Endometrium (tissue), 2 donors: Measurements from ENCODE around the gene HMCES.

ENCODE experiments used
- FAIRE-seq: peaks from 2 replicates; lab custom pipeline; 2012; peaks lifted over from hg19 to GRCh38; lab: Jason Lieb, UNC
- donor health status: control.
- donor health status: control.

Gene HMCES

DNA sequence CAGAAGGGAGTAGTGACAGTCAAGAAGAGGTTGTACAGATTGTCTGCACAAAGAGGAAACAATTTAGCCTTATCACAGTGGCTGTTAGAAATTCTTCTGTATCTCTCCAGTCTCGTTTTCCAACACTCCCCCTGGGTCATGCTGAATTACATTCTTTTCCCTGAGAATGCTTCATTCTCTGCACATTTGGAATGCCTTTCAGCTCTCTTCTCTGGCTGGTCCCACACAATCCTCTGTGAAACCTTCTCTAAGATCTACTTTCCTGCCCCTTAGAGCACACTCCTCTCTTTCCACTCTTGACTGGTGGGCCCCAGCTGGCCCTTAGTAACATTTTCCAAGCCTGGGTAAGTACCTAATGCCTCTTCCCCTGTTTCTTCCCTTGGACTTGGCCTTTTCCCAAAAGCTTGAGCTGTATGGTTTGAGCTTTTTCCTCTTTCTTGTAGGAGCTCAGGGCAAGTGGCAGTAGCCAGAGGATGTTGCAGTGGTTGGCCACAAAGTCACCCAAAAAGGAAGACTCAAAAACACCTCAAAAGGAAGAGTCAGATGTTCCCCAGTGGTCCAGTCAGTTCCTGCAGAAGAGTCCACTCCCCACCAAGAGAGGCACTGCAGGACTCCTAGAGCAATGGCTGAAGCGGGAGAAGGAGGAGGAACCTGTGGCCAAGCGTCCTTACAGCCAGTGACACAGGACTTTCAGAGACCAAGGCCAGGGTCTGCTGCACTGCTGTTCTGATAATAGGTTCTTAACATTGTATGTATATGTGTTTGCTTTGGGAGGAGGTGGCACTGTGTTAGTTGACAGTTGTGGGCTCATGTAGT, 25.7 kb downstream of the HMCES start:
- no peak for FAIRE-seq

DNA sequence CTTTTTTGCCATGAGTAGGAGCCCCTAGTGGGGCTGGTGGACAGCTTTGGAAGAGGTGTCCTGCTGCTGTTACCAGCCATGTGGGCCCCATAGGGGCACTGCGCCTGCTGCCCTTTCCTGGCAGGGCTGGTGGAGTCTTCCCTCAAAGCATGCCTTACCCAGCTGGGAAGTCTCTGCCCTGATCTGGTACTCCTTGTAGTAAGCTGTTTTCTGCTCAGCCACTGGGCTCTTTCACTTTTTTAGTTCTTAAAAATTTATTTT, 26.2 kb downstream of the HMCES start:
- no peak for FAIRE-seq

DNA sequence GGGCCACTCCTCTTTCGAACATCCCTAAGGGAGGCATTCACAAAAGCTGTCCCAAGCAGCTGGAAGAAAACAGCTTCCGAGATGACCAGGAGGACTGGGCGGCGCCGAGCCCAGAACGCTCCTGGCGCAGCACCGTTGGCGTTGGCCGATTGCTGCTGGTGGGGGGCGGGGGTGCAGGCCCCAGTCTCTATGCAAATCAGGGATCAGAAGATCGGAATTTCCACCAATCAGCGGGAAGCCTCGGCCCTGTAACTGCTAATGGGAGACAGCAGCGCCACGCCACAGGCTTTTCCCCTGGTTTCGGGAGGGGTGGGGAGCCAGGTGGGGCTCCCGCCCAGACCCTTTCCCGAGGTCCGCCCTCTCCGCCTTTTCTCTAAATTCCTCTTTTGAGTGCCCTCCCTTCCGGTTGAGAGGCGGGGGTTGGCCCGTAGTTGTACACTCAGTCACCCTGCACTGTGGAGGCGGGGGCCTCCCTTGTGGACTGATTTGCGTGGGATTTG, 27.0 kb downstream of the HMCES start:
- FAIRE-seq: peak; percentile 71

DNA sequence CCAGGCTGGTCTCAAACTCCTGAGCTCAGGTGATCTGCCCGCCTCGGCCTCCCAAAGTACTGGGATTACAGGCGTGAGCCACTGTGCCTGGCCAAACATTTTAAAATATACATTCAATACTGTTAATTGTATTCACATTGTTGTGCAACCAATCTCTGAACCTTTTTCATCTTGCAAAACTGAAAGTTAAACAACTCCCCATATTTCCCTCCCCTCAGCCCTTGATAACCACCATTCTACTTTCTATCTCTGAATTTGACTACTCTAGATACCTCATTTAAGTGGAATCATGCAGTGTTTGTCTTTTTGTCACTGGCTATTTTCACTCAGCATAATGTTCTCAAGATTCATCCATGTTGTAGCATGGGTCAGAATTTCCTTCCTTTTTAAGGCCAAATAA, 30.0 kb downstream of the HMCES start:
- no peak for FAIRE-seq

- no peak for FAIRE-seq
Observed at GRCh38 chr3:129310111-129311011, 31.7 kb downstream of the HMCES start.

GRCh38 chr3:129311054-129311902, 32.6 kb downstream of the HMCES start:
- FAIRE-seq: no peak

DNA sequence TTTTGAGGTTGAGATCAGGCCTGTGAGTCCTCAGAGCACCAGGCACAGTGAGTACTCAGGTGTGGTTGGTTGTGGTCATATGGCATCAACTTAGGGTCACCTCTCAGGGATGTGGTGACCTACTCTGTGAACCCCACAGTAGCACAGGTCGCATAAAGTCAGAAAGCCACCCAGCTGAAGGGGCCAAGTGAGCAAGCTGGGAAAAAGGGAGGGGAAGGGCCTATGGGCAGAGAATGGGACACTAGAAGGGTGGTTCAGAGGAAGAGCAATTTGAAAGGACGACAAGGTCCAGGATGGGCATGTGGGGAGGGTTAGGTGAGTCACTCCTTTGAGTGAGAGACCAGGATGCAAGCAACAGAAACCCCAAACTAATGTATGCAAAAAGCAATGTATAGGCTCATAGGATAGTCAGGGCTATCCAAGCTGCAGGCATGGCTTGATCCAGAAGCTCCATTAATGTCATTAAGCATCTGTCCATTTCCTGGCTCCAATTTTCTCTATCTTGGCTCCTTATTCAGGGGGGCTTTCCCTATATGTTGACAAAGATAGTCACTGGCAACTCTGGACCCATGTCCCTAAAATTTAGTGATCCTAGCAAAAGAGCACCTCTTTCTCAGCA, 33.5 kb downstream of the HMCES start:
- FAIRE-seq: no peak

- no peak for FAIRE-seq
Observed at GRCh38 chr3:129312671-129313414, 34.2 kb downstream of the HMCES start.

- no peak for FAIRE-seq
Observed at GRCh38 chr3:129313415-129313664, 34.7 kb downstream of the HMCES start.

GRCh38 chr3:129313665-129314385, 35.2 kb downstream of the HMCES start:
- no peak for FAIRE-seq

GRCh38 chr3:129314386-129315222, 35.9 kb downstream of the HMCES start:
- FAIRE-seq: no peak

- no peak for FAIRE-seq
Observed at GRCh38 chr3:129315223-129315997, 36.7 kb downstream of the HMCES start.

DNA sequence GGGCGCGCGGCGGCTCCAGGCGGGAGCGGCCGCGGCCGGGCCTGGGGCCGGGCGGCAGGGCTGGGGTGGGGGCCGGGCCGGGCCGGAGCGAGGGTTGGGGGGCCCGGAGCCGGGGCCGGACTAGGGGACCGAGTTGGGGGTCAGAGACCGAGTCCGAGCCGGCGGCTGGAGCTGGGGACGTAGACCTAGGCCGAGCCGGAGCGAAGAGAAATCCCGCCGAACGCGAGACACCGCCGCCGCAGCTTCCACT, 37.3 kb downstream of the HMCES start:
- FAIRE-seq: no peak

GRCh38 chr3:129316248-129317013, 37.8 kb downstream of the HMCES start:
- no peak for FAIRE-seq

GRCh38 chr3:129317014-129317771, 38.5 kb downstream of the HMCES start:
- FAIRE-seq: no peak

DNA sequence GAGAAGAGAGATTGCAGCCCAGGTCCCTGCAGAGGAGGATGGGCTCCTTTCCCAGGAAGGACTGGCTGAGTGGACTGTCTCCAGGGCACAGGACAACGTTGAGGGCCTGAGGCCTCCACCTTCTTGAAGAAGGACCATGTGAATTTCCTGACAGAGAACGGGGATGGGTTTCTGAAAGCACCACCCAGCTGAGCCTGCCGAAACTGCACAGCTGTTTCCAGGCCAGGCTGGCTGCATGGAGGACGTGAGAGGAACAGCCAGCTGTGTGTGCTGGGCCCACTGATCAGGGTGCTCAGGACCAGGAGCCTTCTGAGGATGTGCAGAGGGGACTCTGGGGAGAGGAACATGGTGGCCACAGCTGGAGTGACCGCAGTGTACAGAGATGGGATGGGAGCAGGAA, 39.2 kb downstream of the HMCES start:
- FAIRE-seq: no peak

DNA sequence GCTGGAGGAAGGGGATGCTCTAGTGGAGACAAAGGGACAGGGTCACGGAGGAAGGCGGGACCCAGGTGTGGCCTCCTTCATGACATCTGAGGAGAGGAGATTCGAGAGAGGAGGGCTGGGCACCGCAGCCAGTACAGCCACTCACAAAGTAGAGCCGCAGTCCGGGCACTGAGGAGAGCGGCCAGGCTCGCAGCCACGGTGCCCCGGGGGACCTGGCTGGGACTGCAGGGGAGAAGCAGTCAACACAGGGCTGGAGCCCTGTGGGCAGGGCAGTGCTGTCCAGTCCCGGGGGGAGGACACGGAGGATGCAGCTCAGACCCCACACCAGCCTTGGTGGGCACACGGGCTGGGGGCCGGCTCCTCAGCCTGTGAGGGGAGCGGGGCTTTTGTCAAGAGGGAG, 40.3 kb downstream of the HMCES start:
- no peak for FAIRE-seq

- FAIRE-seq: no peak
Observed at GRCh38 chr3:129320261-129320660, 41.6 kb downstream of the HMCES start.
